Esophagus (tissue), 2 donors: ENCODE measurements around the gene IGF1R. TPM values are rescaled to one million over a fixed set of nuclear protein-coding genes. Genes with fewer than 3 reads are reported as not detected.

ENCODE experiments used
- H3K27ac ChIP-seq, 2 donors: one replicate each; pipeline ENCODE4 v1.5.1; 2013; ENCODE audit warnings: low read depth in 2 of 2, mild to moderate bottlenecking in 2 of 2, inconsistent platforms in 1 of 2, low read length in 1 of 2, moderate library complexity in 1 of 2
- H3K27me3 ChIP-seq, 2 donors: one replicate each; pipeline ENCODE4 v1.6.1; 2013; ENCODE audit warnings: low read length in 2 of 2, control low read depth in 1 of 2, mild to moderate bottlenecking in 1 of 2; ENCODE audit not compliant: insufficient read depth in 2 of 2, control insufficient read depth in 1 of 2
- H3K36me3 ChIP-seq, 2 donors: one replicate each; pipeline ENCODE4 v1.6.1; 2013; ENCODE audit warnings: low read length in 1 of 2; ENCODE audit not compliant: control insufficient read depth in 2 of 2, insufficient read depth in 2 of 2
- H3K4me1 ChIP-seq, 2 donors: one replicate each; pipeline ENCODE4 v1.6.1; 2013; ENCODE audit warnings: low read length in 1 of 2; ENCODE audit not compliant: control insufficient read depth in 2 of 2, insufficient read depth in 2 of 2
- H3K4me3 ChIP-seq, 2 donors: one replicate each; pipeline ENCODE4 v1.5.1; 2013; ENCODE audit warnings: low read length in 2 of 2, mild to moderate bottlenecking in 2 of 2, low read depth in 1 of 2, moderate library complexity in 1 of 2
- H3K9me3 ChIP-seq, 2 donors: one replicate each; pipeline ENCODE4 v1.6.1; 2013; ENCODE audit warnings: mild to moderate bottlenecking in 2 of 2, low read depth in 1 of 2, low read length in 1 of 2, moderate library complexity in 1 of 2; ENCODE audit not compliant: control insufficient read depth in 2 of 2, insufficient read depth in 1 of 2
- WGBS, 2 donors: extraction: QIAGEN DNeasy Blood & Tissue Kit; methylation state at CpG; one replicate each; pipeline ENCODE4 v1.1.7; 2013; 5-methylcytosine and 5-hydroxymethylcytosine counted together
- polyA plus RNA-seq, 2 donors: library from polyadenylated mRNA; stranded (reverse); fragments of 200-250 nt; gene quantifications; one replicate each; pipeline ENCODE4 v1.2.3, GENCODE V29; 2013
- donor health status: healthy with polysubstance abuse.
- donor health status: Bipolar disorder and iron deficiency.

IGF1R gene
- polyA plus RNA-seq, 2 donors: 4.1 to 4.4 TPM

GRCh38 chr15:98802187-98802586, 153.8 kb downstream of the IGF1R start:
- no peaks in the 10 kb centered on the region for H3K27me3 ChIP-seq
- WGBS, 2 donors: 89 to 97% methylated on average over 6 of the region's 6 CpGs

GRCh38 chr15:98803228-98804056, 155.1 kb downstream of the IGF1R start:
- WGBS, 2 donors: 90% methylated on average over 14 of the region's 14 CpGs
- H3K4me3 ChIP-seq: no peak overlapping the region
- peaks cover 10 to 11% of the 10 kb centered on the region in 2 donors for H3K4me1 ChIP-seq

More at GRCh38 chr15:98802187-98802586, 153.8 kb downstream of the IGF1R start:
- Histone ChIP-seq H3K4me1 (peaks cover 11 to 13% of the 10 kb centered on the region in 2 donors), H3K36me3 (no peaks in the 10 kb centered on the region), H3K4me3 (no peak overlapping the region), H3K27ac (no peak overlapping the region), H3K9me3 (no peaks in the 10 kb centered on the region)

DNA sequence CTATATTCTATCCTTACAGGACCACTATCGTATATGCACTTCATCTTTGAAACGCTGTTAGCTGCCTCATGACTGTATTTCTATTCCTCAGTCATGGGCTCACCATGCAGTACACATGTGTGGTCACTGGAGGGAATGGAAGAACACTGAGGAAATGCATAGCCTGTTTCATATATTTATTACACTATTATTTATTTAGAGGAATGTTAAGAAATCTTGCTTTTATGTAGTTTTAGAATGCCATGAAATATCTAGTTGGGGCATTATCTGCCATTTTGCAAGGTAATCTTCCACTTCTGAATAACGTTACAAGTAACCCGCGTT, 155.7 kb downstream of the IGF1R start:
- Histone ChIP-seq H3K9me3 (no peaks in the 10 kb centered on the region), H3K27me3 (no peaks in the 10 kb centered on the region), H3K36me3 (no peaks in the 10 kb centered on the region), H3K4me1 (peaks cover 9 to 11% of the 10 kb centered on the region in 2 donors), H3K4me3 (no peak overlapping the region), H3K27ac (no peak overlapping the region)
- WGBS, 2 donors: 93 to 96% methylated on average over 5 of the region's 5 CpGs

More at GRCh38 chr15:98803228-98804056, 155.1 kb downstream of the IGF1R start:
- Histone ChIP-seq H3K27me3 (no peaks in the 10 kb centered on the region), H3K36me3 (no peaks in the 10 kb centered on the region), H3K9me3 (no peaks in the 10 kb centered on the region), H3K27ac (no peak overlapping the region)

- no peak overlapping the region for H3K27ac ChIP-seq
- H3K4me3 ChIP-seq: no peak overlapping the region
- no peaks in the 10 kb centered on the region for H3K9me3 ChIP-seq
- no peaks in the 10 kb centered on the region for H3K27me3 ChIP-seq
- no peaks in the 10 kb centered on the region for H3K36me3 ChIP-seq
- 69 to 82% methylated on average over 12 of the region's 12 CpGs for WGBS, 2 donors
- peaks cover 9 to 13% of the 10 kb centered on the region in 2 donors for H3K4me1 ChIP-seq
Measured at GRCh38 chr15:98805434-98806274, 157.3 kb downstream of the IGF1R start.

- WGBS, 2 donors: 90 to 93% methylated on average over 9 of the region's 9 CpGs
- Histone ChIP-seq H3K27ac (no peak overlapping the region), H3K9me3 (no peaks in the 10 kb centered on the region), H3K4me3 (no peak overlapping the region), H3K27me3 (no peaks in the 10 kb centered on the region), H3K4me1 (peaks cover 5 to 8% of the 10 kb centered on the region in 2 donors), H3K36me3 (no peaks in the 10 kb centered on the region)
Measured at GRCh38 chr15:98806275-98806895, 158.0 kb downstream of the IGF1R start.

GRCh38 chr15:98807262-98807661, 158.9 kb downstream of the IGF1R start:
- Histone ChIP-seq H3K36me3 (no peaks in the 10 kb centered on the region), H3K4me3 (no peak overlapping the region), H3K4me1 (peaks cover 2 to 4% of the 10 kb centered on the region in 2 donors), H3K27me3 (no peaks in the 10 kb centered on the region), H3K27ac (no peak overlapping the region), H3K9me3 (no peaks in the 10 kb centered on the region)
- 62 to 64% methylated on average over 4 of the region's 4 CpGs for WGBS, 2 donors

DNA sequence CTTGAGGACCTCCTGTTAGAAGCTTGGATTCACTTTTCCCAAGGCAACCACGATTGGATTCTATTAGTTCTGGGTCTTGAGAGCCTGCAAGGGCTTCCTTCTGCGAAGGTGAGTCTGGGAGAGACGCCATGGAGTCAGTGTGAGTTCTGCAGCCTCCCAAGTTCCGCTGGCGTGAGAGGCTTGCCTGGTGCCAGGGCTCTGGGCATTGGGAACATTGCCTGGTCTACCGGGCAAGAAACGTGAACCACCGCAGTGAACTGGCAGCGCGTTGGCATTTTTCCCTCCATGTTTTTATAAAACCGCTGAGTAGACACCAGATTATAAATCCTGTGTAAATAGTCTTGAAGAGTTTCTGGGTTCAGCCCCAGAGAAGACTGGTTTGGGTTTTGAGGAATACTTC, 160.9 kb downstream of the IGF1R start:
- Histone ChIP-seq H3K27ac (no peak overlapping the region), H3K36me3 (no peaks in the 10 kb centered on the region), H3K4me1 (peaks cover 2 to 4% of the 10 kb centered on the region in 2 donors), H3K9me3 (no peaks in the 10 kb centered on the region), H3K27me3 (no peaks in the 10 kb centered on the region), H3K4me3 (no peak overlapping the region)
- WGBS, 2 donors: 52 to 62% methylated on average over 11 of the region's 11 CpGs

DNA sequence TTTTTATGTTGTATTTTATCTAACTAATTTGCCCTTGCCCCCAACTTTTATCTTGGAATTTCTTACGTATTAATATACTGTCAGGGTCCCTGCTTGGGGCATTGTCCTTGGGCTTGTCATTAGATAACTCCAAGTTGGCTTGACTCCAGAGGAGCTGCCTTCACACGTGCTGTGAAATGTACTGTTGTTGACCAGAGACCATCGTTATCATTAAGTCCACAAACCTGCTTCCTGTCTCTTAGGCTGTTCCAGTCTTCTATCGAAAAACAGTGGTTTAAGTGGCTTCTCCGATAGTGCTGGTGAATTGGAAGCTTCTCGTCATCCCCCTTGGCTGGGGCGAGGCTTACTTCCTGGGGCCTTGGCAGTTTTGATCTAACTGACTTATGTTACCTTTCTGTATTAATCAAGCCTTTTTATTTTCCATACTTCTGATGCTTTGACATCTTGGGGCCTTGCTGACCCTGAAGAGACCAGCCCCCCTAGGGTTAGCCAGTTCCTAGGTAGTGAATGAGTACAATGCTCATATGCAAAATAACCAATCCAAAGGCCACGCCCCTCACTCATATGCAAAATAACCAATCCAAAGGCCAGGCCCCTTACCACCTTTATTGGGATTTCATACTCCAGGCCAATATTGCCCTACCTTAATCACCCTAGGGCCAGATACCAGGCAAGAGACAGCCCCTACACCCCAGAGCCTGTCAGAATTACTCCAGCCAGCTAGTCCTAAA, 164.5 kb downstream of the IGF1R start:
- Histone ChIP-seq H3K36me3 (no peaks in the 10 kb centered on the region), H3K27ac (no peak overlapping the region), H3K27me3 (no peaks in the 10 kb centered on the region), H3K4me1 (peaks cover 2 to 4% of the 10 kb centered on the region in 2 donors), H3K9me3 (no peaks in the 10 kb centered on the region), H3K4me3 (no peak overlapping the region)
- 74 to 88% methylated on average over 8 of the region's 8 CpGs for WGBS, 2 donors

GRCh38 chr15:98813951-98814350, 165.6 kb downstream of the IGF1R start:
- no peak overlapping the region for H3K27ac ChIP-seq
- H3K9me3 ChIP-seq: no peaks in the 10 kb centered on the region
- no peaks in the 10 kb centered on the region for H3K36me3 ChIP-seq
- 93 to 95% methylated on average over 4 of the region's 4 CpGs for WGBS, 2 donors
- H3K4me3 ChIP-seq: no peak overlapping the region
- H3K4me1 ChIP-seq: peaks cover 2 to 4% of the 10 kb centered on the region in 2 donors
- no peaks in the 10 kb centered on the region for H3K27me3 ChIP-seq
